ENCODE data around the gene RTL9. TPM values are rescaled to one million over a fixed set of nuclear protein-coding genes. Genes with fewer than 3 reads are reported as not detected.
"Not testable (repeated sequence)": the region's sequence is repeated elsewhere in the genome, so short reads cannot be mapped to it uniquely, and the experiment has no call there.

Gene RTL9
- total RNA-seq, 1 donor from 2014 or later = 0.39 TPM

DNA sequence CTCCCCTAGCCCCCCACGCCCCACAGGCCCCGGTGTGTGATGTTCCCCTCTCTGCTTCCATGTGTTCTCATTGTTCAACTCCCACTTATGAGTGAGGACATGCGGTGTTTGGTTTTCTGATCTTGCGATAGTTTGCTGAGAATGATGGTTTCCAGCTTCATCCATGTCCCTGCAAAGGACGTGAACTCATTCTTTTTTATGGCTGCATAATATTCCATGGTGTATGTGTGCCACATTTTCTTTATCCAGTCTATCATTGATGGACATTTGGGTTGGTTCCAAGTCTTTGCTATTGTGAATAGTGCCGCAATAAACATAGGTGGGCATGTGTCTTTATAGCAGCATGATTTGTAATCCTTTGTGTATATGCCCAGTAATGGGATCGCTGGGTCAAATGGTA lies 47.6 kb downstream of the RTL9 start:
- DNase-seq = not testable (repeated sequence)

DNA sequence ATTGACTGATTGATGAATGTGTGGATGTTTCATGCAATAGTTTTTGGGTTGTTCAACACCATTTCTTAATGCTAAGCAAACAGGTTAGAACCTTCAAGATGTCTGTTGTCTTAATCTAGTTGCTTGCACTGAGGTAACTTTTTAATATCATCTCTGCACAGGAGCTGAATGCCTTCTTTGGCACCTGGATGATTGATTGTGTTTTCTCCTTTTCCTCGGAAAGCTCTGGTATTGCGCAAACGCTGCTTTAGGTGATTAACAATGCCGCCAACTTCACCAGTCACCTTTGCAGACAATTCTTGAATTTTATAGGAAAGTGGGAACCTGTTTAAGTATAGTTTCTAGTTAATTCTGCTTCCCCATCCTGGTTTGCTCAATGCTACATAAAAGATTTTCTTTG lies 48.2 kb downstream of the RTL9 start:
- no peak for DNase-seq

DNA sequence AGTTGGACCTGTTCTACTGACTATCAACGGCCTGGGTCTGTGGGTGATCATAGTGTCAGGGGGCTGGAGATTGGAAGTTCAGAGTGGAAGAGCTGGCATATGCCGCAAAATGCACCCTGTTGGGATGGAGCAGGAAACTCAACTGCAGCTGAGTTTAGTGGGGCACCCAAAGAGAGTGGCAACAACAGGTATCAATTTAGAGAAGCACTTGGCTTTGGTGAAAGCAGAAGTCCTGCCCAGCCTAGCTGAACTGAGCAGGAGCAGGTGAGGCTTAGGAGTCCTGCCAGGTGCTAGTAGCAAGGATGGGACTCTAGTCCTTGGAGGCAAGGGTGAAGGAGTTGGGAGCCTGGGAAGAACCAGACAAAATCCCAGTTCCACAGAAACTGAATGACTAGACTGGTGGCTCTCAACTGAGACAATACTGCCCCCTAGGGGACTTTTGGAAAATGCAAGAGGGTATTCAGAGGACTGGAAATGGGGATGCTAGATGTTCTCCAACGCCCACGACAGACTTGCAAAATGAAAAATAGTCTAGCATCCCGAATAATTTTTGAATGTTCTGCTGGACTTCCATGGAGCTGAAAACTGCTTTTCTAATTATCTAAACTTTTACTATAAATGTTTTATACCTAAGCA lies 49.4 kb downstream of the RTL9 start:
- no peak for DNase-seq

Small RNA genes within 50 kb of the gene (small RNA-seq; reads per million reads assigned to genes)
- gene GNG5P2 (ENCODE audit: low replicate concordance) = not detected

Other genes starting within 250 kb of the RTL9 start
- gene AMMECR1, start 40.8 kb upstream of the RTL9 start, total RNA-seq = 12.0 TPM